Dermis blood vessel endothelial cell (primary cell): ENCODE measurements around the gene TSPAN18. TPM values are rescaled to one million over a fixed set of nuclear protein-coding genes. Genes with fewer than 3 reads are reported as not detected.

Experiments
- DNase-seq: peaks from one replicate; pipeline ENCODE4 v3.0.0; 2010
- total RNA-seq: library from RNA; depleted of rRNA; stranded (reverse); fragments of >200 nt; gene quantifications from 2 replicates; pipeline ENCODE4 v1.2.3, GENCODE V29; 2014

Gene TSPAN18
- total RNA-seq, 1 donor from 2014 or later = 48.3 TPM

DNA sequence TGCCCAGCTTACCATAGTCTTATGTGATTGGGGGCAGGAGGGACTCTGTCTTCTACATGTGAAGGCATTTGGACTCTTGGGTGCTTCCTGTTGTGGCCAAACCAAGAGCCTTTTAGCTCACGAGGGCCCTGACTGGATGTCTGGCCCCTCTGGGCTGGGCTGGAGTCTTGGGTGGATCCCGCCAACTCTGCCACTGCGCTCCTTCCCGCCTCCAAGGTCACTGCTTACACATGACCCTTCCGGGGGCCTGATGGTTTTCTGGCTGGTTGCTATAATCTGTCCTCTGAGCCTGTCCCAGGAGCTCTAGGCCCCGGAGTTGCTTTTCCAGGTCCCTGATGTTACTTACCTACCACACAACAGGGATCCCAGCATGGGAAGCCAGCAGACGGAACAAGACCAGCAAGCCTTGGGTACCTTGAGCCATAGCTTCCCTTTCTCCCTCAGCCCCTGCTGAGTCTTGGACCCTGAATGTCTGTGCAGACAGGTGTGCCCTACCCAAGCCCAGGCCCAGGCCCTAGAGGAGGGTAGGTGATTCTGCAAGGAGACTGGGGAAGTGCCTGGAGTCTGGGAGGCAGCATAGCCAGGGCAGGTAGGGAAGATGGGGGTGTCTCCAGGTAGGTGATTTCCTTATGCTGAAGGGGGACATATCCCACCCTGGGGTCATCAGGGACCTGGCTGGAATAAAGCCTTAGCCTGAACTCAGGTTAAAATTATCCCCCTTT lies 100.3 kb downstream of the TSPAN18 start:
- no peak for DNase-seq

DNA sequence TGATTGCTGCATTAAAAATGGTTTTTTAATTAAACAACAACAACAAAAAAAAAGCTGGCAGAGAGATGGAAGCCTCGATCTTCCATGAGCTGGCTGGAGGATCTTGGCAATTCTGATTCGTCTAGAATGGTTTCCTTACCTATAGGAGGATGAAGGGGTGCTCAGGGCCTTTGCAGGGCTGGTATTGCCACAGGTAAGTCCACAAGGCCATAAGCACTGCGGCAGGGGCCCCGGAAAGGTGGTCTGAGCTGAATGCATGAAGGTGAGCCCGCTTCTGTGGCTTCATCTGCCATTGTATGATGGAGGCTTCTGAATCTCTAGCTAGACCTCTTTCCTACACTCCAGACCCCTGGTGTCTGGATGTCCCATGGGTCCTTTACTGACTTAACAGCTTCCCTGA lies 101.5 kb downstream of the TSPAN18 start:
- DNase-seq = no peak

- DNase-seq = no peak
Measured at GRCh38 chr11:44829838-44830237, 103.1 kb downstream of the TSPAN18 start.

GRCh38 chr11:44831605-44832394 lies 105.0 kb downstream of the TSPAN18 start:
- no peak for DNase-seq

DNA sequence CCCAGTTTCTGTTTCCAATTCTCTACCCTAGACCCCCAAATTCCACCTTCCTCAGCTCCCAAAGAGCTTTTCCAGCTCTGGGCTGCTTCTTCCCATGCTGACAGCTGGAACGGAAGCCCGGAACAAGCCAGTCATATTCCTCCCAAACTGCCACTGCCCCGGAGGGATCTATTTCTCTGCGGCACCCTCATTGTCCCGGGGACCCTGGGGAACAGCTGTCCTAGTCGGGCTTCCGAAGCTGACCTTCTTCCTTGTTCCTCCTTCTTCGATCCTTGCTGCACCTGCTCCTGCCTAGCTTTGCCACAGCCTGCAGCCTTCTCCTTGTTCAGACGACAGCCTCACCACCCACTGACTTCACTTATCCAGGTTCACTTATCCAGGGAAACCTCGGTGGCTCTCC lies 105.7 kb downstream of the TSPAN18 start:
- DNase-seq = no peak

- DNase-seq = no peak
Measured at GRCh38 chr11:44833221-44833876, 106.6 kb downstream of the TSPAN18 start.

DNA sequence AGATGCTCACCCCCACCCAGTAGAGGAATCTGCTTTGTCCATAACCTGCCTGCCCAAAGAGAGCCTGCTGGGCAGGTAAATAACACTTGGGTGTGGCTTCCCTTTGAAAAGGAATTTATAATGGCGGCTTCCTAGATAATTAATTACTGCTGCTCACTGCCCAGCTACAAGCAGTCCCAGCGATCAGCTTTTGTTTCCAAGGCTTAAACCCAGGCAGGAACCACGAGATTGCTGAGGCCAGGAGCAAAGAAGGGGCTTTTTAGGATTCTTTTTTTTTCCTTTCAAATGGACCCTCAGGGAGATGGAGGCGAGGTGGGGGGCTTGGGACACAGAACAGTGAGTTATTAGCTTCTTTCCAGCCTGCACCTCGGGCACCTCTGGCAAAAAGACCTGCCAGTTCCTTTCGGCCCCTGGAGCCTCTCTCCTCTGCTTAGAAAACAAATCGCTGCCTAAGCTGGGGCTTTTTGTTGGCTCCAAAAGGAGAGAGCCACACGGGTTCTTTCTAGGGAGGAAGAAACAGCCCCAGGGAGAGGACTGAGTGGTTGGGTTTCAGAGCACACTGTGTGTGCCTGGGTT lies 107.2 kb downstream of the TSPAN18 start:
- no peak for DNase-seq

GRCh38 chr11:44834846-44835245 lies 108.1 kb downstream of the TSPAN18 start:
- no peak for DNase-seq

DNA sequence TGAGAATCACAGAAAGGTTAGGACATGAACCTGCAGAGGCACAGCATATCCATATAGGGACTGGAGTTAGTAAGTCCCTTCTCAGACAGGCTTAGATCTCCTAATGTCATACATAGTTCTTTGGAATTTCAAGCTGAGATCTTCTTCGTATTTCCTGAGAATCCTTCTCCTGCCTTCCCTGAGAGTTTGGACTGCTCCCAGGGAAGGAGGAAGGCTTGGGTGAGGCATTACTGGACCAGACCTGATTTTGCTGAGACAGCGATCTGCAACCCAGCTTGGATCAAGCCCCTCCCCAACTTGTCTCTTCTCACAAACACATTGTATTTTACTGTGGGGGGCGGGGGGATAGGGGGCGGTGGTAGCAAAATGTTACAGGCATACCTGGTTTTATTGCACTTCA lies 108.5 kb downstream of the TSPAN18 start:
- DNase-seq = no peak

- no peak for DNase-seq
Measured at GRCh38 chr11:44835938-44836337, 109.2 kb downstream of the TSPAN18 start.

- no peak for DNase-seq
Measured at GRCh38 chr11:44837661-44838060, 110.9 kb downstream of the TSPAN18 start.

- DNase-seq = no peak
Measured at GRCh38 chr11:44839458-44840084, 112.8 kb downstream of the TSPAN18 start.

DNA sequence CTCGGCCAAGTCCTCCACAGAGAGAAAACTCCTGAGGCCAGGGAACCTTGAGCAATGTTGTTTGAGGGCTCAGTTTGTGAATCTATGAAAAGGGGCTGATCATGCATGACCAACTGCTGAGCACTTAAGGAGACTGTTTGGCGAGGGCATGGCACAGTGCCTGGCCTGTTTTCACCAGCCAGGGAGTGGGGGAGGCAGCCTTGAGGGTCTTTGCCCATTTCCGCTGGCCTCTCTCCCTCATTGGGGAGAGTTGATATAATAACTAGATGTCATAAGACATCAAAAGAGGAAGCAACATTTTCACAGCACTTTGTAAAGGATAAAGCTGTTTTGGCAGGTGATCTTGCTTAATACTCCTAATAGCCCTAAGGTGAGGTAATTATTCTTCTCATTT lies 113.3 kb downstream of the TSPAN18 start:
- DNase-seq = no peak

GRCh38 chr11:44840521-44841251 lies 113.9 kb downstream of the TSPAN18 start:
- DNase-seq = no peak

DNA sequence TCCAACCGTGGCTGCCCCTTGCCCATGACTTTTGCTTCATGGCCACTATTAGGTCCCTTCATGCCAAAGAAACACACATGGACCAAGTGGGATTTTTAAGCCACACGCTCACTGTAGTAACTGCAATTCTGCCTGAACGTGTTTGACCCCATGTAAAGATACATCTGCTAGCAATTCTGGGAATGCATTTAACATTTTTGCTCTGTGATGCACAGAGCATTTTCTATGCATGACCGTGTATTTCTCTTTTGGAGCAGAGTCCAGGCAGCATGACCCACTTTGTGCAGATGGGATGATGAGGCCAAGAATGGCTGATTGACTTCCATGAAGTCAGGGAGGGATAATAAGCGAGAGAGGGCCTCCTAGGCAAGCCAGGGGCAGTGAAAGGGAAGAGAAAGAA lies 115.5 kb downstream of the TSPAN18 start:
- no peak for DNase-seq

GRCh38 chr11:44846852-44847251 lies 120.1 kb downstream of the TSPAN18 start:
- peak; percentile 31 for DNase-seq

DNA sequence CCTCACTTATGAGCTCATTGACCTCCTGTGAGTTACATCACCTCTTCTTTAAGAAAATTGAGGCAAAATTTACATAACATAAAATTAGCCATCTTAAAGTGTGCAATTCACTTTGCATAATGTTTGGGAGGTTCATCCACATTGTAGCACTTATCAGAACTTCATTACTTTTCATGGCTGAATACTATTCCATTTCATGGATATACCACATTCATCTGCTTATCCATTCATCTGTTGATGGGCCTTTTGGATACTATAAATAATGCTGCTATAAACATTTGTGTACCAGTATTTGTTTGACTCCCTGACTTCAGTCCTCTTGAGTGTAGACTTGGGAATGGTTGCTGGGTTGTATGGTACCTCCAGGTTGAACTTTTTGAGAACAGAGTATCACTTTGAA lies 120.6 kb downstream of the TSPAN18 start:
- DNase-seq = no peak

GRCh38 chr11:44848203-44848962 lies 121.6 kb downstream of the TSPAN18 start:
- DNase-seq = no peak

DNA sequence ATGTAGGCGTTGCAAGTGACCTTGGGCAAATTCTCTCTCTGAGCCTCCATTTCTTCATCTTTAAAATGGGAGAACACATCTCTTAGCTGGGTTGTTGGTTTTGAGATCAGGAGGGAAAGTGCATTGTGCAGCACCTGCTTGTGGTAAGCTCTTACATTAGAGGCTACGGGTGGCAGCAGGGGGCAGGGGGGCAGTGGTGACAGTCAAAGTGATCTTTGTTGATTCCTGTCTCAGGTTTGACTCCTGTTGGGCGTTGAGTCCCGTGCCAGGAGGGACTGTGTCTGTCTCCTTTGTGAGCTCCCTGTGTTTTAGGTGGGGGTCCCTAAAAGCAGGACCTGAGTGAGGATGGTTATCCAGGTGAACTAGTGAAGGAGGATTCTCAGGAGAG lies 122.2 kb downstream of the TSPAN18 start:
- no peak for DNase-seq

- DNase-seq = no peak
Measured at GRCh38 chr11:44849424-44849823, 122.7 kb downstream of the TSPAN18 start.

DNA sequence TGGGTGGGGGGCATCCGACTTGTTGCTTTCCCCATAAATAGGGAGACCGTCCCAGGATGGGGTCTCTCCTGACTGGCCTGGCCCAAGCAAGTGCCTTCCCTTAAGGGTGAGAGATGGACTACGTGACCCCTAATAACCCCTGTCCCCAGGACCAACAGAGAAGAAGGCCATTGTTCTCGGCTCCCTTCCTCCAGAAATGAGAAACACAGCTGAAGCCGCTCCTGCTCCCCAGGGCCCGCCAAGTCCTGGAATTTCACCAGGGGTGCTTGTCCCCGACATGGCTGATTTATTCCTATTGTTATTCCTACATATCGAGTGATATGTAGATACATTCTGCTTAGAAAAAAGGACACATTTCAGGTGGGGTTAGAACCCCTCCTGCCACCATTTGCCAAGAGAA lies 123.2 kb downstream of the TSPAN18 start:
- DNase-seq = peak; percentile 17
